ENCODE data around the gene PIK3AP1.

DNA sequence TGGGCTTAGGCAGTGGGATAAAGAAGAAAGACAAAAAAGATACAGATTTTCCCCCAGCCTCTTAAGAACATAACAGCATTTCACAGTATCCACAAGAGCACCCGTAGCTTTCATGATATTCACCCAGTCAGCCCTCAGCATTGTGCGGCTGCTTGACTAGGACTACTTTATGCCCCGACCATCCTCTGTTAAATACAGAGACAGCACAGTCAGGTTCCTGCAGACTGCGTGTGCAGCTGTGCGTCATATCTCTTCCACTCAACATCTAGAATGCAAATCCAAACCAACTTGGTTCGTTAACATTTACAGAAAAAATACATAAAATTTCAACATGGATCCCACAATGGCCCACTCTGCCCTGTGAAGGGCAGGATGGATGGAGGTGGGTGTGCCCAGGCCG is 33.8 kb downstream of the PIK3AP1 start:
- TF ChIP-seq POLR2AphosphoS5 (IDR thresholded peaks at IDR 0.05; ENCODE audit: borderline replicate concordance, low read depth, low read length), result no peak
- no peak for TF ChIP-seq EZH2 (IDR thresholded peaks at IDR 0.05)

Data from SK-N-MC (cell line).